ENCODE results near the gene PNPLA7. TPM values are rescaled to one million over a fixed set of nuclear protein-coding genes. Genes with fewer than 3 reads are reported as not detected.

The PNPLA7 gene
- total RNA-seq, 2 experiments from 2014 or later: 5.6 to 7.0 TPM

- Mint-ChIP-seq H3K36me3 (peaks cover 4% of the 10 kb centered on the region), H3K4me1 (peaks cover 8% of the 10 kb centered on the region), H3K9me3 (peaks cover 3% of the 10 kb centered on the region), H3K27me3 (peaks cover 6% of the 10 kb centered on the region), H3K4me3 (peak overlapping the region; percentile 40), H3K27ac (peak overlapping the region; percentile 67)
- ATAC-seq (ENCODE audit: low read depth) (no peak), DNase-seq (peak; percentile 31)
- POLR2A ChIA-PET: interaction anchor here (1.1 to 1.2 kb wide), 3 partner anchors 10 to 222 kb away, joined by 3 to 5 read pairs (median 5); partner anchors contain the start of genes EXD3, NOXA1 and TUBB4B
Observed at GRCh38 chr9:137462986-137463930, 86.9 kb downstream of the PNPLA7 start.

GRCh38 chr9:137462396-137462985 lies 87.7 kb downstream of the PNPLA7 start:
- peaks cover 4% of the 10 kb centered on the region for H3K36me3 Mint-ChIP-seq
- peak overlapping the region; percentile 78 for H3K4me3 Mint-ChIP-seq
- peak; percentile 48 for DNase-seq
- peaks cover 3% of the 10 kb centered on the region for H3K9me3 Mint-ChIP-seq
- no peak for ATAC-seq (ENCODE audit: low read depth)
- H3K27ac Mint-ChIP-seq: peak overlapping the region; percentile 94
- POLR2A ChIA-PET: interaction anchor here (1.0 to 1.2 kb wide), 7 partner anchors 9 to 222 kb away, joined by 3 to 5 read pairs (median 4); partner anchors contain the start of genes EXD3, NOXA1 and TUBB4B
- H3K27me3 Mint-ChIP-seq: peaks cover 3% of the 10 kb centered on the region
- peaks cover 8% of the 10 kb centered on the region for H3K4me1 Mint-ChIP-seq

- POLR2A ChIA-PET: interaction anchor here (0.9 to 1.0 kb wide), 5 partner anchors 9 to 90 kb away, joined by 3 to 5 read pairs (median 3); partner anchors contain the start of genes EXD3 and NOXA1
- ATAC-seq (ENCODE audit: low read depth) (peak; percentile 83), DNase-seq (peak; percentile 94)
- Mint-ChIP-seq H3K36me3 (peaks cover 5% of the 10 kb centered on the region), H3K4me3 (peak overlapping the region; percentile 78), H3K4me1 (peaks cover 8% of the 10 kb centered on the region), H3K27me3 (peaks cover 3% of the 10 kb centered on the region), H3K27ac (peak overlapping the region; percentile 94), H3K9me3 (peaks cover 3% of the 10 kb centered on the region)
Observed at GRCh38 chr9:137461663-137462395, 88.4 kb downstream of the PNPLA7 start.

GRCh38 chr9:137461316-137461662 lies 88.9 kb downstream of the PNPLA7 start:
- POLR2A ChIA-PET: interaction anchor here (0.9 to 1.0 kb wide), 5 partner anchors 8 to 91 kb away, joined by 3 to 5 read pairs (median 3); partner anchors contain the start of genes EXD3 and NOXA1
- Mint-ChIP-seq H3K27me3 (peaks cover 2% of the 10 kb centered on the region), H3K9me3 (peaks cover 2% of the 10 kb centered on the region), H3K36me3 (peaks cover 8% of the 10 kb centered on the region), H3K4me3 (peak overlapping the region; percentile 30), H3K27ac (peak overlapping the region; percentile 94), H3K4me1 (peaks cover 8% of the 10 kb centered on the region)
- DNase-seq (no peak), ATAC-seq (ENCODE audit: low read depth) (no peak)

GRCh38 chr9:137460363-137461315 lies 89.6 kb downstream of the PNPLA7 start:
- Mint-ChIP-seq H3K27ac (peak overlapping the region; percentile 94), H3K27me3 (no peaks in the 10 kb centered on the region), H3K4me1 (peaks cover 11% of the 10 kb centered on the region), H3K9me3 (no peaks in the 10 kb centered on the region), H3K36me3 (peaks cover 11% of the 10 kb centered on the region), H3K4me3 (peak overlapping the region; percentile 30)
- ATAC-seq (ENCODE audit: low read depth) (no peak), DNase-seq (peak; percentile 47)
- POLR2A ChIA-PET: interaction anchor here (1.4 kb wide), 1 partner anchor 220 kb away, joined by 3 read pairs; the partner anchor contains the start of gene TUBB4B

GRCh38 chr9:137459601-137460362 lies 90.4 kb downstream of the PNPLA7 start:
- Mint-ChIP-seq H3K36me3 (peaks cover 13% of the 10 kb centered on the region), H3K27me3 (no peaks in the 10 kb centered on the region), H3K9me3 (no peaks in the 10 kb centered on the region), H3K4me1 (peaks cover 11% of the 10 kb centered on the region), H3K27ac (peak overlapping the region; percentile 89), H3K4me3 (peak overlapping the region; percentile 57)
- ATAC-seq (ENCODE audit: low read depth): no peak
- POLR2A ChIA-PET: interaction anchor here (0.6 to 1.4 kb wide), 6 partner anchors 10 to 219 kb away, joined by 3 read pairs; partner anchors contain the start of genes EXD3 and TUBB4B
- DNase-seq: peak; percentile 45

GRCh38 chr9:137459152-137459600 lies 91.0 kb downstream of the PNPLA7 start, which contains the start of gene NSMF:
NSMF (minus strand) TSS chr9:137459334; CDS start chr9:137459102, 232 bp downstream.
- peaks cover 18% of the 10 kb centered on the region for H3K36me3 Mint-ChIP-seq
- H3K9me3 Mint-ChIP-seq: no peaks in the 10 kb centered on the region
- DNase-seq (peak; percentile 99), ATAC-seq (ENCODE audit: low read depth) (peak; percentile 50)
- peaks cover 13% of the 10 kb centered on the region for H3K4me1 Mint-ChIP-seq
- POLR2A ChIA-PET: interaction anchor here (0.6 to 1.4 kb wide), 6 partner anchors 11 to 218 kb away, joined by 3 read pairs; partner anchors contain the start of genes EXD3 and TUBB4B
- peak within 1 kb of the TSS; percentile 89 for H3K27ac Mint-ChIP-seq
- H3K4me3 Mint-ChIP-seq: peak within 1 kb of the TSS; percentile 57
- H3K27me3 Mint-ChIP-seq: no peaks in the 10 kb centered on the region

- H3K27ac Mint-ChIP-seq: no peak overlapping the region
Observed at GRCh38 chr9:137458194-137459151, 91.7 kb downstream of the PNPLA7 start.

GRCh38 chr9:137457406-137458193 lies 92.6 kb downstream of the PNPLA7 start:
- Mint-ChIP-seq H3K4me1 (peaks cover 13% of the 10 kb centered on the region), H3K9me3 (no peaks in the 10 kb centered on the region), H3K27me3 (no peaks in the 10 kb centered on the region), H3K4me3 (no peak overlapping the region), H3K27ac (no peak overlapping the region), H3K36me3 (peaks cover 21% of the 10 kb centered on the region)
- ATAC-seq (ENCODE audit: low read depth) (no peak), DNase-seq (peak; percentile 41)
- POLR2A ChIA-PET: interaction anchor here (1.2 kb wide), 1 partner anchor 34 kb away, joined by 4 read pairs; the partner anchor contains the start of genes EXD3 and NOXA1

More at GRCh38 chr9:137458194-137459151, 91.7 kb downstream of the PNPLA7 start:
- peaks cover 13% of the 10 kb centered on the region for H3K4me1 Mint-ChIP-seq
- no peak for DNase-seq
- no peaks in the 10 kb centered on the region for H3K9me3 Mint-ChIP-seq
- H3K4me3 Mint-ChIP-seq: no peak overlapping the region
- peak; percentile 2 for ATAC-seq (ENCODE audit: low read depth)
- peaks cover 21% of the 10 kb centered on the region for H3K36me3 Mint-ChIP-seq
- no peaks in the 10 kb centered on the region for H3K27me3 Mint-ChIP-seq
- POLR2A ChIA-PET: interaction anchor here (0.7 kb wide), 1 partner anchor 36 kb away, joined by 3 read pairs; the partner anchor contains the start of gene EXD3
